ENCODE measurements around the gene GPR68. TPM values are rescaled to one million over a fixed set of nuclear protein-coding genes. Genes with fewer than 3 reads are reported as not detected.

GPR68 gene
- total RNA-seq = 1 to 10 TPM; 7.2 to 7.8 TPM

- CTCF ChIA-PET = interaction anchor here (0.7 to 9.8 kb wide), 5 partner anchors 8 to 67 kb away, joined by 3 to 91 read pairs (median 3); no protein-coding TSS in a partner anchor
- POLR2A ChIA-PET = interaction anchor here (0.6 to 6.9 kb wide), 5 partner anchors 8 to 332 kb away, joined by 3 to 109 read pairs (median 17); no protein-coding TSS in a partner anchor
These were observed at the start of gene GPR68 for GRCh38 chr14:91244501-91244901. Gene GPR68, minus strand, starts transcription at chr14:91244704. Its CDS starts 9,654 bp downstream, at chr14:91235050.

DNA sequence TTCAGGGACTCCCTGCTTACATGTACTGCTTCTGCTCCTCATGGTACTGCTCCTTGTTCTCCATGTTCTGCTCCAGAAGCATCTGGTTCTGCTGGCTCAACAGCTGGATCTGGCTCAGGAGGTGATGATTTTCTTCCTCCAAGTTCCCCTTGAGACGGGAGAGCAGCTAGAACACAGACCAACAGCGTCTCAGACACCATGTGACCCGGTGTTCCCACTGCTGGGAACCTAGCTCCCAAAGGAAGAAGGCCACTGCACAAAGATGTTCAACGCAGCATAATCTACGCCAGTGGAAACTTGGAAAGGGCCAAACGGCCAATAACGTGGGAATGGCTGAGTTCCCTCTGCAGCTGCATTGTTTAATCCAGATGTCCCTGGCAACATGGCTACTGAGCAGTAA lies 49.6 kb upstream of the GPR68 start:
- POLR2A ChIA-PET = no interaction called here

DNA sequence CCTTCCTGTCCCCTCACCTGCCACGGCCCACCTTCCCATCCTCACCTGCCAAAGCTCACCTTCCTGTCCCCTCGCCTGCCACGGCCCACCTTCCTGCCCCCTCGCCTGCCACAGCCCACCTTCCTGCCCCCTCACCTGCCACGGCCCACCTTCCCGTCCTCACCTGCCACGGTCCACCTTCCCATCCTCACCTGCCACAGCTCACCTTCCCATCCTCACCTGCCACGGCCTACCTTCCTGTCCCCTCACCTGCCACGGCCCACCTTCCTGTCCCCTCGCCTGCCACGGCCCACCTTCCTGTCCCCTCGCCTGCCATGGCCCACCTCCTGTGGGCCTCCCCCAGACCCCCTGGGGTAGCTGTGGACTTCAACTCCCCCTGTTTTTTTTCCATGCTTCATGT lies 48.8 kb upstream of the GPR68 start:
- ChIA-PET CTCF (interaction anchor here (0.7 to 1.6 kb wide), 3 partner anchors 26 to 116 kb away, joined by 3 to 6 read pairs (median 3); no protein-coding TSS in a partner anchor), POLR2A (interaction anchor here (0.7 kb wide), 1 partner anchor 41 kb away, joined by 3 read pairs; no protein-coding TSS in a partner anchor)

More for the DNA sequence above, 49.6 kb upstream of the GPR68 start:
- CTCF ChIA-PET = interaction anchor here (1.3 to 1.6 kb wide), 2 partner anchors 29 to 117 kb away, joined by 3 to 6 read pairs; no protein-coding TSS in a partner anchor

- POLR2A ChIA-PET = no interaction called here
- CTCF ChIA-PET = interaction anchor here (0.7 to 9.9 kb wide), 3 partner anchors 26 to 117 kb away, joined by 3 to 119 read pairs (median 6); no protein-coding TSS in a partner anchor
These were observed 48.0 kb upstream of the GPR68 start for GRCh38 chr14:91292491-91292890.

DNA sequence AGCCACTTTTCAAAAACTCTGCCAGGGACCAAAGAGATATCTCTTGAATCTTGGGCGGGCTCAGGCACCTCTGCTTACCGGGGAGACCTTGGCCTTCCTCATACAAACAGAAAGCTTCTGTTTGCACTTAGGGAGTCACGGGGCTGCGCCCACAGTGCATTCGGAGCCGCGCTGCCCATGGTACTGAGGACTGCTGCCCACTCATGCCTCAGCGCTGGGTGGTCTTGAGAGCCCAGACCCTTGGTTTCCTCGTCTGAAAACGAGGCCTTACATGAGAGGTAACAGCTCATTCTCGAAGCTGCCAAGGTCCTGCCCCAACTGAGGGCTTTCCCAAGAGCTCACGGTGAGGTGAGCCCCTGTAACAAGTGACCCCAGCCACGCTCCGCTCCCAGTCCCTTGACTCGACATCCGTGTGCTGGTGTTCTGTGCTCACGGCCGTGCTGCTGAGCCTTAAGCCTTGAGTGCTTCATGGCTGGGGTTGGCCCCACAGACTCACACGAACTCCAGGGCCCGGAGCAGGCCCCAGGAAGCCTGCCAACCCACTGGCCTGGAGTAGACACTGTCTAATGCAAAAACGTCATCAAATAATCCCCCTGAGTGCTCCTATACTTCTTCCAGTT lies 47.4 kb upstream of the GPR68 start:
- POLR2A ChIA-PET = no interaction called here
- CTCF ChIA-PET = interaction anchor here (0.9 to 9.9 kb wide), 2 partner anchors 12 to 116 kb away, joined by 3 to 119 read pairs; no protein-coding TSS in a partner anchor

DNA sequence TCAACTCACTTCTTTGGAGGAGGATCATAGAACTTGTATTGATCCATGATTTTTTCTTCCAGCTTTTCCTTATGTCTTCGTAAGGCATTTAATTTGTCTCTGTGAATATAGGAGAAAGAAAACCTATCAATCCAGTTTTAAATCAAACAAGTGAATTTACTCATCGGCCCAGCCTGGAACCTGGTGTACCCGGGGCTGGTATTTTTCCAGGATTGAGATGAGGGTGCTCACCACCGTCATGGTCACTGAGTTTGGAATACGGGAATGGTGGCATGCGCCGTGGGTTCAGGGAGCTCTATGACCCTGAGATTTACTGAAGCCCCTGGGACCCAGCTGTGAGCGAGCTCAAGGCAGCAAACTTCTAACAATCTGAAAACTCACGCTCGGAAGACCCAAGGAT lies 46.5 kb upstream of the GPR68 start:
- POLR2A ChIA-PET = no interaction called here
- CTCF ChIA-PET = interaction anchor here (0.9 to 9.9 kb wide), 3 partner anchors 11 to 127 kb away, joined by 3 to 119 read pairs (median 4); no protein-coding TSS in a partner anchor

GRCh38 chr14:91289464-91289863 lies 45.0 kb upstream of the GPR68 start:
- ChIA-PET CTCF (interaction anchor here (9.9 kb wide), 1 partner anchor 114 kb away, joined by 119 read pairs; no protein-coding TSS in a partner anchor), POLR2A (no interaction called here)

- CTCF ChIA-PET = interaction anchor here (4.0 to 9.9 kb wide), 2 partner anchors 8 to 113 kb away, joined by 14 to 119 read pairs; no protein-coding TSS in a partner anchor
- POLR2A ChIA-PET = no interaction called here
These were observed 44.4 kb upstream of the GPR68 start for GRCh38 chr14:91288876-91289275.

GRCh38 chr14:91286530-91286937 lies 42.0 kb upstream of the GPR68 start:
- POLR2A ChIA-PET = no interaction called here
- CTCF ChIA-PET = interaction anchor here (0.6 to 9.9 kb wide), 7 partner anchors 9 to 180 kb away, joined by 3 to 119 read pairs (median 3); no protein-coding TSS in a partner anchor

GRCh38 chr14:91284791-91285548 lies 40.5 kb upstream of the GPR68 start:
- POLR2A ChIA-PET = no interaction called here

DNA sequence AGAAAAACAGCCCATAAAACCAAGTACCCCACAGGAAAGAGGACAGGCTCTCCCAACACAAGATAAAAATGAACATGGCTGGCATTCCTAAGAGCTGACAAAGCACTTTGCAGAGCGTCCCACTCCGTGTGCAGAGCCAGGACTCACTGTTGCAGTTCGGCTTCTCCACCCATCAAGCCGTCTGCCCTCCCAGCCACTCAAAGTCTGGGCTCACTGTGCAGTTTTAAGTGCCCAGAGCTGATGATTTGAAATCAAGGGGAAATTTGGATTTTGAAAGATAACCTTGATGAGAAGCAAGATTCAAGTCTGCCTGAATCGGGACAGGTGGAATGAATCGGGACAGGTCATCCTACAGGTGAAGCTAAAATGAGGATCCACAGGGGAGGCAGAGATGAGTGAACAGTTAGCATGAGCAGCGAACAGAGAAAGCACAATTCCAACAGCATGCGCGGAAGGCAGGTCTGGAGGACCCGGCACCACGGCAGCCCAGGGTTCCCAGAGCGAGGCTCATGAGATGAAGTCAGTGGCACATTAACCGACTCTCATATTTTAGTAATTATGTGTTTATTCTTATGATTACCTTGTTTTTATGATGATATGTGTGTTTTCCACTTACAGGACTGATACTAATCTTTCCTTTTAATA lies 39.8 kb upstream of the GPR68 start:
- ChIA-PET CTCF (interaction anchor here (1.1 to 9.9 kb wide), 3 partner anchors 10 to 108 kb away, joined by 3 to 119 read pairs (median 3); no protein-coding TSS in a partner anchor), POLR2A (no interaction called here)

More at GRCh38 chr14:91284791-91285548, 40.5 kb upstream of the GPR68 start:
- CTCF ChIA-PET = interaction anchor here (1.1 to 9.9 kb wide), 6 partner anchors 10 to 109 kb away, joined by 3 to 119 read pairs (median 3); no protein-coding TSS in a partner anchor

- POLR2A ChIA-PET = no interaction called here
- CTCF ChIA-PET = interaction anchor here (0.6 to 9.9 kb wide), 3 partner anchors 9 to 175 kb away, joined by 3 to 119 read pairs (median 3); no protein-coding TSS in a partner anchor
These were observed 39.2 kb upstream of the GPR68 start for GRCh38 chr14:91283666-91284065.

DNA sequence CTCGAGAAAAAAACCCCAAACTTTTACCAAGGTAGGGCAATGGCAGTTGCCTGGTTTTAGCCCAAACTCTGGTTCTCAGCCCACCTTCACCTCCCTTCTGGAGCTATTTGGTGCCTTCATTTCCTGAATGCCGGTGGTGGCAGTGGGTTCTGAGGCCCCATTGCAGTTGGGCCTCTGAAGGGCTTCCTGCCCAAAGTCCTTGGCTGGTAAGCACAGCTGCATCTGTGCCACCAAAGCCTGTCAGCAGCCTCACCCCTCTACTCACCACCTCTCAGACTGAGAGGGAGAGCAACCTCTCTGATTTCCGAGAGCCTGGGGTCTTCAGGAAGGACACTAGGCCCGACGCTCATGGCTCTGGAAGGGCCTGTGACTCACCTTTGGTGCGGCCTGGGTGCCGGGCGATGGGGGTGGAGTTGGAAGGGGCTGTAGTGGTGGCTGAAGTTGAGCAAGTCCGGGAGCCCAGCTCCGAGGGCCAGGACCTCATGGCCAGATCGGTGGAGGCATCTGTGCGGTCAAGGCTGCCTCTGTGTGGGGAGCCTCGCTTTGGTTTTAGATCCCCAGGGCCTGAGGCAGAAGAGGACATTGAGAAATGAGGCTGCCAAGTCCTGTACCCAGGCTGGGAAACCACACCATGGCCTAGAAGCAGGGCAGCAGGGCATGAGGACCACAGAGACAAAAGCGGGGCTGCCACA lies 38.6 kb upstream of the GPR68 start:
- ChIA-PET POLR2A (no interaction called here), CTCF (interaction anchor here (0.6 to 9.9 kb wide), 2 partner anchors 107 to 174 kb away, joined by 3 to 119 read pairs; no protein-coding TSS in a partner anchor)

- ChIA-PET POLR2A (no interaction called here), CTCF (interaction anchor here (0.7 to 2.9 kb wide), 2 partner anchors 29 to 104 kb away, joined by 3 to 12 read pairs; no protein-coding TSS in a partner anchor)
These were observed 36.8 kb upstream of the GPR68 start for GRCh38 chr14:91281346-91281745.

DNA sequence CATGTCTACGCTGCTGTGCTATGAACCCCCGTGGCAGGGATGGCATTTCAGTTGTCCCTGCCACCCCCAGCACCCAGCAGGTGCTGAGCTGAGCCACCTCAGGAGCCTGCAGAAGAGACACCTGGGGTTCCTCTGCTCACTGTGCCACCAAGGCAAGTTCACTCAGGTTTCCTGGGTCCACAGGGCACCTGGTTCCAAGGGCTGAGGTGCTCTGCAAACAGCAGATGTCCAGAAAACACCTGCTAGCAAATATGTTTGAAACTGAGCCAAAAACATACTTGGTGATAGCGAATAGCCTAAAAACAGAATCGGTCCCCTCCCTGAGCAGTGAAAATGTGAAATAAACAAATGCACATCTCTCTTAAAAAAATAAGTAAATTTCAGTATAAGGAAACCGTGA lies 35.6 kb upstream of the GPR68 start:
- POLR2A ChIA-PET = no interaction called here
- CTCF ChIA-PET = interaction anchor here (1.1 to 2.9 kb wide), 3 partner anchors 11 to 103 kb away, joined by 3 to 12 read pairs (median 4); no protein-coding TSS in a partner anchor

DNA sequence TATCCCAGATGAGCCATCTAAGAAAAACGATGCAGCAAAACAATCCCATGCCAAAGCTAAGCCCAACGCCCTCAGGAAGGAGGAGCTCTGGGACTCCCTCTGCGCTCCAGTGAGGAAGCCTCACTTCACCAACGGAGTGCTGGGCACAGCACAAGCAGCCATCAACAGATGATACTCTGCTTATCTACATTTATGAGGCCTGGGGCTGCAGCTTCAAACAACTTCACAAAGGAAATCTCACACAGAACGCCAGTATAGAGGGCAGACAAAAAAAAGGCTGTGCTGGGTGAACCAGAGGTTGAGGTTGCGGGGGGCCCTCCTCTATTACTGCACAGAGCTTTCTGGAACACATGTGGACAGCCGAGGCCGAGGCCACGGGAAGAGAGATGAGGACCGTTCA lies 34.9 kb upstream of the GPR68 start:
- CTCF ChIA-PET = interaction anchor here (0.6 to 2.9 kb wide), 3 partner anchors 12 to 225 kb away, joined by 3 to 12 read pairs (median 4); no protein-coding TSS in a partner anchor
- POLR2A ChIA-PET = no interaction called here

DNA sequence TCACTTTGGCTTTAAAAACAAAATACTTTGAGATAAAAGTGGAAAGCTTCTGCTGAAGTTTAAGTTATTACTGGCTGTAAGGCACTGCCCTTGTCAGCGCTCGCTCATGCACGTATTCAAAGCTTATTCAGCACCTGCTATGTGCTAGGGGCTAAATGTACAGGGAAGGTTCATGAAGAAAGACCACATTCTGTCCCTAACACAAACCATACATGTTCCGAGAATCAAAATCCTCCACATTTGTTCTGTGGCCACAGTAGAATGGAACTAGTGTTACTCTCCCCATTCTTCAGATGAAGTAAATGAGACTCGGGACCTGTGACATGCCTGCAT lies 33.8 kb upstream of the GPR68 start:
- CTCF ChIA-PET = interaction anchor here (1.3 to 2.1 kb wide), 2 partner anchors 9 to 101 kb away, joined by 3 to 9 read pairs; no protein-coding TSS in a partner anchor
- POLR2A ChIA-PET = no interaction called here
